HEK293 (cell line): Measurements from ENCODE around the gene RIPOR3.

Source experiments
- CTCF ChIA-PET: fragments of 350-600 bp; formaldehyde crosslinking; extraction: SDS; loops from one replicate; lab custom pipeline; 2021; ENCODE audit warnings: antibody characterized with exemption; lab: Yijun Ruan, JAX
- POLR2A ChIA-PET: fragments of 300-600 bp; formaldehyde crosslinking; extraction: SDS; loops from one replicate; lab custom pipeline; 2020; ENCODE audit warnings: antibody characterized with exemption, inconsistent platforms; lab: Yijun Ruan, JAX
- H3K27ac ChIP-seq: fragments of 200-500 bp; sonication (Bioruptor generic); 2 replicates; pipeline ENCODE4 v1.5.1; 2014; ENCODE audit warnings: low read depth, low read length, control low read depth, inconsistent platforms; ENCODE audit errors: extremely low read depth
- H3K36me3 ChIP-seq, 2 experiments: fragments of 200-500 bp in 1 of 2; sonication (Bioruptor generic) in 1 of 2; 1 replicate in 1 of 2; 2 replicates in 1 of 2; pipeline ENCODE4 v1.5.1; 2014 to 2017; ENCODE audit warnings: inconsistent platforms in 2 of 2, low read length in 2 of 2; ENCODE audit not compliant: control insufficient read depth in 2 of 2, insufficient read depth in 1 of 2
- H3K4me1 ChIP-seq: fragments of 200-500 bp; sonication (Bioruptor generic); 2 replicates; pipeline ENCODE4 v1.5.1; 2014; ENCODE audit warnings: mild to moderate bottlenecking, low read length, inconsistent platforms; ENCODE audit not compliant: control insufficient read depth, insufficient read depth
- H3K4me3 ChIP-seq: 2 replicates; pipeline ENCODE4 v1.5.1; 2011; ENCODE audit warnings: low read depth, mild to moderate bottlenecking, control low read depth, low read length, moderate library complexity
- H3K9me3 ChIP-seq: fragments of 200-500 bp; sonication (Bioruptor generic); 2 replicates; pipeline ENCODE4 v1.5.1; 2014; ENCODE audit warnings: low read depth, low read length, inconsistent platforms; ENCODE audit not compliant: control insufficient read depth, insufficient read depth
- KLF9 ChIP-seq: fragments of 450-650 bp; formaldehyde crosslinking; IDR thresholded peaks from 2 replicates; pipeline ENCODE4 v1.5.1; 2016; ENCODE audit warnings: missing biosample characterization, missing genetic modification characterization, low read depth
- MEIS1 ChIP-seq: sonication (generic); formaldehyde crosslinking; IDR thresholded peaks from 2 replicates; pipeline ENCODE4 v1.8.1; 2022; ENCODE audit warnings: missing genetic modification reagents, mild to moderate bottlenecking, borderline replicate concordance
- MZF1 ChIP-seq: fragments of 450-650 bp; formaldehyde crosslinking; IDR thresholded peaks from 2 replicates; pipeline ENCODE4 v1.5.1; 2017; ENCODE audit warnings: missing biosample characterization, missing genetic modification characterization, borderline replicate concordance
- SCRT2 ChIP-seq: fragments of 450-650 bp; formaldehyde crosslinking; IDR thresholded peaks from 2 replicates; pipeline ENCODE4 v1.5.1; 2016; ENCODE audit warnings: missing biosample characterization, missing genetic modification characterization
- SP2 ChIP-seq: fragments of 450-650 bp; formaldehyde crosslinking; IDR thresholded peaks from 2 replicates; pipeline ENCODE4 v1.5.1; 2016; ENCODE audit warnings: missing biosample characterization, missing genetic modification characterization
- TCF7L2 ChIP-seq: IDR thresholded peaks from 2 replicates; pipeline ENCODE4 v1.6.1; 2011; ENCODE audit warnings: low read depth, mild to moderate bottlenecking, inconsistent platforms, low read length, moderate library complexity, borderline replicate concordance
- ZFP3 ChIP-seq: fragments of 450-650 bp; formaldehyde crosslinking; IDR thresholded peaks from 2 replicates; pipeline ENCODE4 v1.5.1; 2016; ENCODE audit warnings: low read depth, missing biosample characterization, missing genetic modification characterization
- ZNF112 ChIP-seq: fragments of 450-650 bp; formaldehyde crosslinking; IDR thresholded peaks from 2 replicates; pipeline ENCODE4 v1.5.0; 2017; ENCODE audit warnings: missing biosample characterization, missing genetic modification characterization
- ZNF133 ChIP-seq: fragments of 450-650 bp; formaldehyde crosslinking; IDR thresholded peaks from 2 replicates; pipeline ENCODE4 v1.5.1; 2016; ENCODE audit warnings: missing biosample characterization, missing genetic modification characterization
- ZNF16 ChIP-seq: fragments of 450-650 bp; formaldehyde crosslinking; IDR thresholded peaks from 2 replicates; pipeline ENCODE4 v1.5.1; 2016; ENCODE audit warnings: low read depth, missing biosample characterization, missing genetic modification characterization
- ZNF184 ChIP-seq: fragments of 450-650 bp; IDR thresholded peaks from 2 replicates; pipeline ENCODE4 v1.5.1; 2018; ENCODE audit warnings: missing biosample characterization, mild to moderate bottlenecking, missing genetic modification characterization
- ZNF202 ChIP-seq: fragments of 450-650 bp; formaldehyde crosslinking; IDR thresholded peaks from 2 replicates; pipeline ENCODE4 v1.5.1; 2016; ENCODE audit warnings: missing biosample characterization, missing genetic modification characterization, borderline replicate concordance
- ZNF211 ChIP-seq: fragments of 450-650 bp; formaldehyde crosslinking; IDR thresholded peaks from 2 replicates; pipeline ENCODE4 v1.5.1; 2016; ENCODE audit warnings: low read depth, missing biosample characterization, missing genetic modification characterization
- ZNF23 ChIP-seq: fragments of 450-650 bp; formaldehyde crosslinking; IDR thresholded peaks from 2 replicates; pipeline ENCODE4 v1.5.1; 2016; ENCODE audit warnings: missing biosample characterization, missing genetic modification characterization, borderline replicate concordance
- ZNF239 ChIP-seq: fragments of 450-650 bp; formaldehyde crosslinking; IDR thresholded peaks from 2 replicates; pipeline ENCODE4 v1.5.1; 2016; ENCODE audit warnings: missing biosample characterization, missing genetic modification characterization
- ZNF302 ChIP-seq: fragments of 450-650 bp; formaldehyde crosslinking; IDR thresholded peaks from 2 replicates; pipeline ENCODE4 v1.5.1; 2016; ENCODE audit warnings: missing biosample characterization, missing genetic modification characterization, low read depth
- ZNF311 ChIP-seq: fragments of 450-650 bp; formaldehyde crosslinking; IDR thresholded peaks from 2 replicates; pipeline ENCODE4 v1.5.1; 2017; ENCODE audit warnings: missing biosample characterization, missing genetic modification characterization, borderline replicate concordance
- ZNF354C ChIP-seq: fragments of 450-650 bp; formaldehyde crosslinking; IDR thresholded peaks from 2 replicates; pipeline ENCODE4 v1.5.1; 2016; ENCODE audit warnings: missing biosample characterization, missing genetic modification characterization, low read depth, borderline replicate concordance
- ZNF623 ChIP-seq: fragments of 450-650 bp; formaldehyde crosslinking; IDR thresholded peaks from 2 replicates; pipeline ENCODE4 v1.5.1; 2016; ENCODE audit warnings: missing biosample characterization, missing genetic modification characterization
- TF ChIP-seq, protein P1 (sequence below): fragments of 450-650 bp; formaldehyde crosslinking; IDR thresholded peaks from 2 replicates; pipeline ENCODE4 v1.5.1; 2016; ENCODE audit warnings: missing biosample characterization, missing genetic modification characterization
- TF ChIP-seq, protein P2 (sequence below): fragments of 450-650 bp; formaldehyde crosslinking; IDR thresholded peaks from 2 replicates; pipeline ENCODE4 v1.5.1; 2016; ENCODE audit warnings: missing biosample characterization, missing genetic modification characterization
- TF ChIP-seq, protein P3 (sequence below): fragments of 450-650 bp; formaldehyde crosslinking; optimal IDR thresholded peaks from 2 replicates; pipeline ENCODE3; 2016; ENCODE audit warnings: missing biosample characterization, mild to moderate bottlenecking, missing genetic modification characterization
- TF ChIP-seq, protein P4 (sequence below): fragments of 450-650 bp; formaldehyde crosslinking; IDR thresholded peaks from 2 replicates; pipeline ENCODE4 v1.5.1; 2016; ENCODE audit warnings: missing biosample characterization, missing genetic modification characterization
- TF ChIP-seq, protein P5 (sequence below): fragments of 450-650 bp; formaldehyde crosslinking; IDR thresholded peaks from 2 replicates; pipeline ENCODE4 v1.5.1; 2016; ENCODE audit warnings: missing biosample characterization, missing genetic modification characterization, low read depth
- TF ChIP-seq, protein P6 (sequence below): fragments of 450-650 bp; formaldehyde crosslinking; IDR thresholded peaks from 2 replicates; pipeline ENCODE4 v1.5.1; 2017; ENCODE audit warnings: missing biosample characterization, missing genetic modification characterization
- TF ChIP-seq, protein P7 (sequence below): fragments of 450-650 bp; formaldehyde crosslinking; IDR thresholded peaks from 2 replicates; pipeline ENCODE4 v1.5.1; 2016; ENCODE audit warnings: missing biosample characterization, missing genetic modification characterization

The RIPOR3 gene

DNA sequence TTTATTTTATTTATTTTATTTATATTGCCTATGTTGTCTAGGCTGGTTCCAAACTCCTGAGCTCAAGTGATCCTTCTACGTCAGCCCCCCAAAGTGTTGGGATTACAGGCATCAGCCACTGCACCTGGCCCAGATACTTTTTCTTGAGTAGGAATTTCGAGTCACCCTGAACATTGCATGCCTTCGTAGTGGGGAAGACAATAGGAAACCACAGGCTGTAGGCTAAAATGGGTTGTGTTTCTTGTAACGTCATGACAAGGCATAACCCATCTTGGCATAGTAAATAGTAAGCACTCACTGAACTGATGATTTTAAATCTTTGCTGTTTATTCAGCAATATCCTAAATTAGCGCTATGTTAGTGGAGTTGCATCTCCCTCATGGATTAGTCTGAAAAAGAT is 146.2 kb downstream of the RIPOR3 start:
- no peak overlapping the region for H3K4me3 ChIP-seq
- peaks cover 4 to 5% of the 10 kb centered on the region in 2 experiments; a peak in 2 of 3 replicates for H3K36me3 ChIP-seq
- H3K27ac ChIP-seq = no peak overlapping the region
- TF ChIP-seq ZNF211 (no peak), SP2 (no peak), ZNF302 (tag by site-specific recombination) (no peak), MEIS1 (CRISPR knock-in tag) (no peak), ZNF184 (no peak), TCF7L2 (no peak), ZNF311 (tag by site-specific recombination) (no peak), ZNF623 (tag by site-specific recombination) (no peak), SCRT2 (no peak), KLF9 (tag by site-specific recombination) (no peak), MZF1 (tag by site-specific recombination) (no peak), ZNF354C (tag by site-specific recombination) (no peak)
- TF ChIP-seq, protein P1, sequence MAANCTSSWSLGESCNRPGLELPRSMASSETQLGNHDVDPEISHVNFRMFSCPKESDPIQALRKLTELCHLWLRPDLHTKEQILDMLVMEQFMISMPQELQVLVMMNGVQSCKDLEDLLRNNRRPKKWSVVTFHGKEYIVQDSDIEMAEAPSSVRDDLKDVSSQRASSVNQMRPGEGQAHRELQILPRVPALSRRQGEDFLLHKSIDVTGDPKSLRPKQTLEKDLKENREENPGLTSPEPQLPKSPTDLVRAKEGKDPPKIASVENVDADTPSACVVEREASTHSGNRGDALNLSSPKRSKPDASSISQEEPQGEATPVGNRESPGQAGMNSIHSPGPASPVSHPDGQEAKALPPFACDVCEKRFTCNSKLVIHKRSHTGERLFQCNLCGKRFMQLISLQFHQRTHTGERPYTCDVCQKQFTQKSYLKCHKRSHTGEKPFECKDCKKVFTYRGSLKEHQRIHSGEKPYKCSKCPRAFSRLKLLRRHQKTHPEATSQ (tag by site-specific recombination) = no peak
- TF ChIP-seq, protein P2, sequence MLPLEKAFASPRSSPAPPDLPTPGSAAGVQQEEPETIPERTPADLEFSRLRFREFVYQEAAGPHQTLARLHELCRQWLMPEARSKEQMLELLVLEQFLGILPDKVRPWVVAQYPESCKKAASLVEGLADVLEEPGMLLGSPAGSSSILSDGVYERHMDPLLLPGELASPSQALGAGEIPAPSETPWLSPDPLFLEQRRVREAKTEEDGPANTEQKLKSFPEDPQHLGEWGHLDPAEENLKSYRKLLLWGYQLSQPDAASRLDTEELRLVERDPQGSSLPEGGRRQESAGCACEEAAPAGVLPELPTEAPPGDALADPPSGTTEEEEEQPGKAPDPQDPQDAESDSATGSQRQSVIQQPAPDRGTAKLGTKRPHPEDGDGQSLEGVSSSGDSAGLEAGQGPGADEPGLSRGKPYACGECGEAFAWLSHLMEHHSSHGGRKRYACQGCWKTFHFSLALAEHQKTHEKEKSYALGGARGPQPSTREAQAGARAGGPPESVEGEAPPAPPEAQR = no peak
- TF ChIP-seq, protein P3, sequence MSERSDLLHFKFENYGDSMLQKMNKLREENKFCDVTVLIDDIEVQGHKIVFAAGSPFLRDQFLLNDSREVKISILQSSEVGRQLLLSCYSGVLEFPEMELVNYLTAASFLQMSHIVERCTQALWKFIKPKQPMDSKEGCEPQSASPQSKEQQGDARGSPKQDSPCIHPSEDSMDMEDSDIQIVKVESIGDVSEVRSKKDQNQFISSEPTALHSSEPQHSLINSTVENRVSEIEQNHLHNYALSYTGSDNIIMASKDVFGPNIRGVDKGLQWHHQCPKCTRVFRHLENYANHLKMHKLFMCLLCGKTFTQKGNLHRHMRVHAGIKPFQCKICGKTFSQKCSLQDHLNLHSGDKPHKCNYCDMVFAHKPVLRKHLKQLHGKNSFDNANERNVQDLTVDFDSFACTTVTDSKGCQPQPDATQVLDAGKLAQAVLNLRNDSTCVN = no peak
- TF ChIP-seq, protein P4, sequence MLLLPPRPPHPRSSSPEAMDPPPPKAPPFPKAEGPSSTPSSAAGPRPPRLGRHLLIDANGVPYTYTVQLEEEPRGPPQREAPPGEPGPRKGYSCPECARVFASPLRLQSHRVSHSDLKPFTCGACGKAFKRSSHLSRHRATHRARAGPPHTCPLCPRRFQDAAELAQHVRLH (tag by site-specific recombination) = no peak
- TF ChIP-seq, all 188 proteins: peak for 0
- ChIA-PET POLR2A (interaction anchor here (0.5 kb wide), 1 partner anchor 199 kb away, joined by 6 read pairs; no protein-coding TSS in a partner anchor), CTCF (interaction anchor here (1.0 to 1.1 kb wide), 2 partner anchors 42 to 358 kb away, joined by 3 read pairs; no protein-coding TSS in a partner anchor)
- H3K9me3 ChIP-seq = no peaks in the 10 kb centered on the region
- no peaks in the 10 kb centered on the region for H3K4me1 ChIP-seq

DNA sequence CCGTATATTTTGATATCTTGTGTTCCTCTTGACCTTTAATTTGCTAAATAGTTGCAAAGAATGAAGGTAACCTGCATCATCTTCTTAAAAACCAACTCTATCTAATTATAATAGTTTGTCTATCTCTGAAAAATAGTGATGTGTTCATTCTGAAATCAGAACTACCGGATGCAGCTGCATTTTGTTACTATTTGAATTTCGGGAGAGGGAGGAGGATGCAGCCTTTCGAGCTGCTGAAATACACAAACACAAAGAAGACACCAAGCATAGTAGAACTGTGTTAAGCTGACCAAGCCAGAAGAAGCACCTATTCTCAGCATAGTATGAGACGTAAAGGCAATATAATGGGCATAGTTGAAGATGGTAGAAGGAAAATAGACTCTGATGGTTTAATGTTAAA is 148.0 kb downstream of the RIPOR3 start:
- ChIA-PET CTCF (interaction anchor here (0.7 kb wide), 1 partner anchor 198 kb away, joined by 3 read pairs; no protein-coding TSS in a partner anchor), POLR2A (no interaction called here)
- Histone ChIP-seq H3K27ac (no peak overlapping the region), H3K4me3 (no peak overlapping the region), H3K36me3 (peaks cover 0 to under 1% of the 10 kb centered on the region in 2 experiments; a peak in 2 of 3 replicates), H3K4me1 (no peaks in the 10 kb centered on the region), H3K9me3 (no peaks in the 10 kb centered on the region)
- TF ChIP-seq, protein P5, sequence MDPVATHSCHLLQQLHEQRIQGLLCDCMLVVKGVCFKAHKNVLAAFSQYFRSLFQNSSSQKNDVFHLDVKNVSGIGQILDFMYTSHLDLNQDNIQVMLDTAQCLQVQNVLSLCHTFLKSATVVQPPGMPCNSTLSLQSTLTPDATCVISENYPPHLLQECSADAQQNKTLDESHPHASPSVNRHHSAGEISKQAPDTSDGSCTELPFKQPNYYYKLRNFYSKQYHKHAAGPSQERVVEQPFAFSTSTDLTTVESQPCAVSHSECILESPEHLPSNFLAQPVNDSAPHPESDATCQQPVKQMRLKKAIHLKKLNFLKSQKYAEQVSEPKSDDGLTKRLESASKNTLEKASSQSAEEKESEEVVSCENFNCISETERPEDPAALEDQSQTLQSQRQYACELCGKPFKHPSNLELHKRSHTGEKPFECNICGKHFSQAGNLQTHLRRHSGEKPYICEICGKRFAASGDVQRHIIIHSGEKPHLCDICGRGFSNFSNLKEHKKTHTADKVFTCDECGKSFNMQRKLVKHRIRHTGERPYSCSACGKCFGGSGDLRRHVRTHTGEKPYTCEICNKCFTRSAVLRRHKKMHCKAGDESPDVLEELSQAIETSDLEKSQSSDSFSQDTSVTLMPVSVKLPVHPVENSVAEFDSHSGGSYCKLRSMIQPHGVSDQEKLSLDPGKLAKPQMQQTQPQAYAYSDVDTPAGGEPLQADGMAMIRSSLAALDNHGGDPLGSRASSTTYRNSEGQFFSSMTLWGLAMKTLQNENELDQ (tag by site-specific recombination) = no peak
- TF ChIP-seq ZNF16 (tag by site-specific recombination) (no peak), ZNF23 (tag by site-specific recombination) (no peak), ZNF133 (no peak), ZNF239 (tag by site-specific recombination) (no peak), ZNF112 (tag by site-specific recombination) (no peak), ZFP3 (tag by site-specific recombination) (no peak), ZNF202 (tag by site-specific recombination) (no peak)
- TF ChIP-seq, protein P6, sequence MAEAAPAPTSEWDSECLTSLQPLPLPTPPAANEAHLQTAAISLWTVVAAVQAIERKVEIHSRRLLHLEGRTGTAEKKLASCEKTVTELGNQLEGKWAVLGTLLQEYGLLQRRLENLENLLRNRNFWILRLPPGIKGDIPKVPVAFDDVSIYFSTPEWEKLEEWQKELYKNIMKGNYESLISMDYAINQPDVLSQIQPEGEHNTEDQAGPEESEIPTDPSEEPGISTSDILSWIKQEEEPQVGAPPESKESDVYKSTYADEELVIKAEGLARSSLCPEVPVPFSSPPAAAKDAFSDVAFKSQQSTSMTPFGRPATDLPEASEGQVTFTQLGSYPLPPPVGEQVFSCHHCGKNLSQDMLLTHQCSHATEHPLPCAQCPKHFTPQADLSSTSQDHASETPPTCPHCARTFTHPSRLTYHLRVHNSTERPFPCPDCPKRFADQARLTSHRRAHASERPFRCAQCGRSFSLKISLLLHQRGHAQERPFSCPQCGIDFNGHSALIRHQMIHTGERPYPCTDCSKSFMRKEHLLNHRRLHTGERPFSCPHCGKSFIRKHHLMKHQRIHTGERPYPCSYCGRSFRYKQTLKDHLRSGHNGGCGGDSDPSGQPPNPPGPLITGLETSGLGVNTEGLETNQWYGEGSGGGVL (tag by site-specific recombination) = no peak
- TF ChIP-seq, protein P7, sequence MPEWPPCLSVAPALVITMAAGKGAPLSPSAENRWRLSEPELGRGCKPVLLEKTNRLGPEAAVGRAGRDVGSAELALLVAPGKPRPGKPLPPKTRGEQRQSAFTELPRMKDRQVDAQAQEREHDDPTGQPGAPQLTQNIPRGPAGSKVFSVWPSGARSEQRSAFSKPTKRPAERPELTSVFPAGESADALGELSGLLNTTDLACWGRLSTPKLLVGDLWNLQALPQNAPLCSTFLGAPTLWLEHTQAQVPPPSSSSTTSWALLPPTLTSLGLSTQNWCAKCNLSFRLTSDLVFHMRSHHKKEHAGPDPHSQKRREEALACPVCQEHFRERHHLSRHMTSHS (tag by site-specific recombination) = no peak
